ENCODE measurements around the gene FLACC1.
"Not testable (repeated sequence)": the region's sequence is repeated elsewhere in the genome, so short reads cannot be mapped to it uniquely, and the experiment has no call there.

FLACC1 gene

GRCh38 chr2:201348758-201349157 is 8.4 kb downstream of the FLACC1 start:
- DNase-seq (ENCODE audit: low spot score) = no peak

- no peak for DNase-seq (ENCODE audit: low spot score)
Measured at GRCh38 chr2:201347138-201347537, 10.0 kb downstream of the FLACC1 start.

DNA sequence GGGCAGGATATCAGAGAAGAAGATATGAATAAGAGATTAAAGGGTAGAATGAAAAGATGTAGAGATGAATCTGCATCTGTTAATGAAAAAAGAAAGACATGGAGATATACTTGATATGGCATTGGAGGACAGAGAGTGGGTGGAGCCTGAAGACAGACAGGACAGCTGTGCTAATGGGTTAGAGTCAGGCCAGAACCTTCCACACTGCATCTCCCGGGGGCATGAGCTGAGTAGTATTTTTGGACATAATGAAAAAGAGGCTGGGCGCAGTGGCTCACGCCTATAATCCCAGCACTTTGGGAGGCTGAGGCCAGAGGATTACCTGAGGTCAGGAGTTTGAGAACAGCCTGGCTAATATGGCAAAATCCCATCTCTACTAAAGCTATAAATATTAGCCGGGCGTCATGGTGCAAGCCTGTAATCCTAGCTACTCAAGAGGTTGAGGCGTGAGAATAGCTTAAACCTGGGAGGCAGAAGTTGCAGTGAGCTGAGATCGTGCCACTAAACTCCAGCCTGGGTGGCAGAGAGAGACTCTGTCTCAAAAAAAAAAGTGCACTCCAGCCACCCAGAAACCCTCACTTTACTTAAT is 11.4 kb downstream of the FLACC1 start:
- DNase-seq (ENCODE audit: low spot score) = no peak

- no peak for DNase-seq (ENCODE audit: low spot score)
Measured at GRCh38 chr2:201344663-201345366, 12.3 kb downstream of the FLACC1 start.

GRCh38 chr2:201343559-201343958 is 13.6 kb downstream of the FLACC1 start:
- DNase-seq (ENCODE audit: low spot score) = no peak

- DNase-seq (ENCODE audit: low spot score) = no peak
Measured at GRCh38 chr2:201342923-201343322, 14.2 kb downstream of the FLACC1 start.

DNA sequence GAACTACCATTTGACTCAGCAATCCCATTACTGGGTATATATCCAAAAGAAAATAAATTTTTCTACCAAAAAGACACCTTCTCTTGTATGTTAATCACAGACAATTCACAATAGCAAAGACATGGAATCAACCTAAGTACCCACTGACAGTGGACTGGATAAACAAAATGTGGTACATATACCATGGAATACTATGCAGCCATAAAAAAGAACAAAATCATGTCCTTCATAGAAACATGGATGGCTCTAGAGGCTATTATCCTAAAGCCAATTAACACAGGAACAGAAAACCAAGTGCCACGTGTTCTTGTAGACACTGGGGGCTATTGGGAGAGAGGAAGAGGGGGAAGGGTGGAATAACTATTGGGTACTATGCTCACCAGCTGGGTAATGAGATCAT is 27.7 kb downstream of the FLACC1 start:
- no peak for DNase-seq (ENCODE audit: low spot score)

GRCh38 chr2:201327678-201328077 is 29.5 kb downstream of the FLACC1 start:
- no peak for DNase-seq (ENCODE audit: low spot score)

GRCh38 chr2:201322772-201323171 is 34.4 kb downstream of the FLACC1 start:
- DNase-seq (ENCODE audit: low spot score) = no peak

DNA sequence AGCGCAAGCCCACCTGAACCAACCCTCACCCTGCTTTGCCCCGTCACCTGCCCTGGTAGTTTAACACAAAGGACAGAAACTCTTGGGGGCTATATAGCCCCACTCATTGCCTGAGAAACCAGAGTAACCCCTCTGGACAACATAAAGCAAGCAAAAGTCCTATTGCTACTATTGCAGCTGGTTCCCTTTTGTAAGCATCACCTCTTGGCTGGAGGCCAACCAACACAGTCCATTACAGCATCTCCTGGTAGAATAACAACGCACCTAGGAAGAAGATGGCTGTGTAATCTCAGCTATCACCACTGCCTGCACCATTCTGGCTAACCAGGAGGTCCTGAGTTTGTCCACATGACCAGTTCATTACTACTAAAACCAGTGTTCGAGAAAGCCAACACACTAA is 36.4 kb downstream of the FLACC1 start:
- DNase-seq (ENCODE audit: low spot score) = no peak

DNA sequence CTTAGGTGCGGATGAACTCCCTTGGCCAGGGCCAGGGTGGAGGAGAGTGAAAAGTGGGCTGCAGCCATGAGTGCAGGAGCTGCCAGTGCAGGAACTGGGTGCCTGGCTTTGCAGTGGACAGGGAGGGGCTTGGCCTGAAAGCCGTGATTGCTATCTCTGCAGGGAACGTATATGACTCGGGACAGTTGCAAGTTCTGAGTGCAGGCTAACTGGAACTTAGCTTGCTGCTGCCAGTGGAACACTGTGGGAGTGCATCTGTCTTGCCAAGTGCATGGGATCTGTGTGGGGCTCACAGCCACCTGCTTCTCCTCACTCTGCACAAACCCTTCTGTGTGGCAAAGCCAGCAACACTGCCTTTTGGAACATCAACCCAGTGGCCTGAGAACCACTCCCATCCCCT is 36.9 kb downstream of the FLACC1 start:
- no peak for DNase-seq (ENCODE audit: low spot score)

DNA sequence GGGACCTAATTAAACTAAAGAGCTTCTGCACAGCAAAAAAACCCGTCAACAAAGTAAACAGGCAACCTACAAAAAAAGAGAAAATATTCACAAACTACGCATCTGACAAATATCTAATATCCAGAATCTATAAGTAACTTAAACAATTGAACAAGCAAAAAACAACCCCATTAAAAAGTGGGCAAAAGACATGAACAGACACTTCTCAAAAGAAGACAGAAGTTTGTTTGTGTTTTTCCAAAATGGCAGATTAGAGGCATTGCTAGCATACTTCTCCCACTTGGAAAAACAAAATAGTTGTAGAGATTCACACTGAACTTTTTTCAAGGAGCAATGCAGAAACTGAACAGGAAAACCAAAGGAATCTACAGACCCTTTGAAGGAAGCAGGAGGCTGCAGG is 37.6 kb downstream of the FLACC1 start:
- DNase-seq (ENCODE audit: low spot score) = no peak

GRCh38 chr2:201313362-201313761 is 43.8 kb downstream of the FLACC1 start:
- no peak for DNase-seq (ENCODE audit: low spot score)

- DNase-seq (ENCODE audit: low spot score) = no peak
Measured at GRCh38 chr2:201308914-201309313, 48.2 kb downstream of the FLACC1 start.

- no peak for DNase-seq (ENCODE audit: low spot score)
Measured at GRCh38 chr2:201307876-201308275, 49.3 kb downstream of the FLACC1 start.

DNA sequence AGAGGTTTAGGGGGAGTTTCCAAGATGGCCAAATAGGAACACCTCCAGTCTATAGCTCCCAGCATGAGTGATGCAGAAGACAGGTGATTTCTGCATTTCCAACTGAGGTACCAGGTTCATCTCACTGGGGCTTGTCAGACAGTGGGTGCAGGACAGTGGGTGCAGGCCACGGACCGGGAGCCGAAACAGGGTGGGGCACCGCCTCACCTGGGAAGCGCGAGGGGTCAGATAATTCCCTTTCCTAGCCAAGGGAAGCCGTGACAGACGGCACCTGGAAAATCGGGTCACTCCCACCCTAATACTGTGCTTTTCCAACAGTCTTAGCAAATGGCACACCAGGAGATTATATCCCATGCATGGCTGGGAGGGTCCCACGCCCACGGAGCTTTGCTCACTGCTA is 57.2 kb downstream of the FLACC1 start:
- DNase-seq (ENCODE audit: low spot score) = not testable (repeated sequence)

GRCh38 chr2:201298462-201299052 is 58.6 kb downstream of the FLACC1 start:
- DNase-seq (ENCODE audit: low spot score) = no peak

- DNase-seq (ENCODE audit: low spot score) = not testable (repeated sequence)
Measured at GRCh38 chr2:201290457-201291148, 66.5 kb downstream of the FLACC1 start.

GRCh38 chr2:201285499-201285898 is 71.6 kb downstream of the FLACC1 start:
- DNase-seq (ENCODE audit: low spot score) = no peak

GRCh38 chr2:201280191-201281040 is 76.7 kb downstream of the FLACC1 start:
- no peak for DNase-seq (ENCODE audit: low spot score)

DNA sequence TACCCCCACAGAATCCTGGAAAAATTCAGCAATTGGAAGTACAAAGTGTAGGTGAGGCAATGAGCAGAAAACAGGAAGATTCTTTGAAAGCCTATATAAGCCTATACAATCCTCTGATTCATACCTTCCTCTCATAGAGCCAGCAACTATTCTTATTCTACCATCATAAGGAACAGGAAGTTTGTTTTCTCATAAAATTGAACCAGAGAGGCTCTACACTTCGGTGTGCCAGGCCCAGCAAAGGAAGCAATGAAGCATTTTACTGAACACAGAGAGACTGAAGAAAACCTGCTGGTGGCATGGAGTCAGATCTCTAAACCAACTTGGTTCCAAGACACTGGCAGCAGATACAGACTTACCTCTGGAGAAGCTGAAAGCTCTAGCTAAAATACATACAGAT is 78.1 kb downstream of the FLACC1 start:
- DNase-seq (ENCODE audit: low spot score) = no peak

GRCh38 chr2:201276511-201276910 is 80.6 kb downstream of the FLACC1 start:
- no peak for DNase-seq (ENCODE audit: low spot score)

Measured in COLO829 (cell line).